Calu3 (cell line): ENCODE data around the gene ANKZF1. TPM values are rescaled to one million over a fixed set of nuclear protein-coding genes. Genes with fewer than 3 reads are reported as not detected.
A peak's percentile ranks its signal among the peaks of the same experiment; 100 is the strongest.

Source experiments
- BruUV-seq: library from RNA; stranded (reverse); fragments of 400-500 nt; replicated peaks from 2 replicates; lab custom pipeline; 2021; lab: Mats Ljungman, UMichigan
- CTCF ChIA-PET: fragments of 300-600 bp; sonication (Branson Sonifier 250); formaldehyde crosslinking; loops from one replicate; lab custom pipeline; 2022; ENCODE audit warnings: antibody characterized with exemption; lab: Charles Lee
- DNase-seq: peaks from one replicate; pipeline ENCODE4 v3.0.0; 2022
- H3K27ac Mint-ChIP-seq: one replicate; pipeline ENCODE4 v1.8.0; 2022; ENCODE audit warnings: mixed read lengths; ENCODE audit not compliant: unreplicated experiment
- H3K27me3 Mint-ChIP-seq: one replicate; pipeline ENCODE4 v1.8.0; 2022; ENCODE audit warnings: mixed read lengths; ENCODE audit not compliant: unreplicated experiment
- H3K36me3 Mint-ChIP-seq: one replicate; pipeline ENCODE4 v1.8.0; 2022; ENCODE audit warnings: mild to moderate bottlenecking, moderate library complexity, mixed read lengths; ENCODE audit not compliant: insufficient read depth, unreplicated experiment
- H3K4me1 Mint-ChIP-seq: one replicate; pipeline ENCODE4 v1.8.0; 2022; ENCODE audit warnings: mild to moderate bottlenecking, low read depth, mixed read lengths; ENCODE audit not compliant: unreplicated experiment
- H3K4me3 Mint-ChIP-seq: one replicate; pipeline ENCODE4 v1.8.0; 2022; ENCODE audit warnings: mild to moderate bottlenecking, low read depth, moderate library complexity, mixed read lengths; ENCODE audit not compliant: unreplicated experiment
- H3K9me3 Mint-ChIP-seq: one replicate; pipeline ENCODE4 v1.8.0; 2022; ENCODE audit warnings: low read depth, mixed read lengths; ENCODE audit not compliant: unreplicated experiment
- CTCF ChIP-seq: fragments of 200-600 bp; IDR thresholded peaks from one replicate; pipeline ENCODE4 v1.8.0; 2022; ENCODE audit warnings: antibody characterized with exemption; ENCODE audit not compliant: unreplicated experiment
- intact Hi-C: fragments of 100-400 bp; cut with micrococcal nuclease; formaldehyde crosslinking; loops from one replicate; pipeline ENCODE4 v1.10.0; 2022; ENCODE audit not compliant: unreplicated experiment
- total RNA-seq: library from RNA; stranded (reverse); gene quantifications from 2 replicates; pipeline ENCODE4 v1.2.3, GENCODE V29; 2022

ANKZF1 gene
- total RNA-seq, 1 experiment from 2014 or later: 56.6 TPM

DNA sequence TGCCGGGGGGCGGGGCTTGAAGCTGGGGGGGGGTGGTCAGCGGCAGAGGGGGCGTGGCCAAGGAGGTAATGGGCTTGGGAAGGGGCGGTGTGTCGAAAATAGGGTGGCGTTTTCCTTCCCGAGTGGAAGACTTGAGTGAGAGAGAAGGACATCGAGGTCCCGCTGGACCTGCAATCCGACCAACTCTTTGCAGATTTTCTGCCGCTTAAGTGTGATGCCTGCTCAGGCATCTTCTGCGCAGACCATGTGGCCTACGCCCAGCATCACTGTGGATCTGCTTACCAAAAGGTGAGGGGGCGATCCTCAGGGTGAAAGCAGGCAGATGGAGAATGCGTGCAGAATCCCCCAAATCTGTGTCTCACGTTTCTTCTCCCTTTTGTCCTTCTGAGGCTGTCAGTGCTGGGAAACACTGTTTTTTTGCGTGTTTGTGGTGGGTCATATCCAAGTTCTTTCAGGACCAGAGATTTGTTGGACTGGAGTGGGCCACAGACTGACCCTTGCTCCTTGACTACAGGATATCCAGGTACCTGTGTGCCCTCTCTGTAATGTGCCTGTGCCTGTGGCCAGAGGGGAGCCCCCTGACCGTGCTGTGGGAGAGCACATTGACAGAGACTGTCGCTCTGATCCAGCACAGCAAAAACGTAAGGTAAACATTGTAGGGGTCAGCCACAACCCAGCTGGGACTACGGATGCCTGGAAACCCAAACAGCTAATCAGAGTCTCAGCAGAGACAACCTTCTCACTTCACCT, 22.3 kb upstream of the ANKZF1 start:
- intact Hi-C loops: no loop called here
- no peak for DNase-seq
- Mint-ChIP-seq H3K4me3 (peak overlapping the region; percentile 84), H3K27ac (no peak overlapping the region), H3K4me1 (peaks cover 8% of the 10 kb centered on the region), H3K27me3 (no peaks in the 10 kb centered on the region), H3K9me3 (no peaks in the 10 kb centered on the region), H3K36me3 (peaks cover 24% of the 10 kb centered on the region)
- CTCF ChIA-PET: interaction anchor here (0.6 kb wide), 1 partner anchor 11 kb away, joined by 3 read pairs; no protein-coding TSS in a partner anchor
- TF ChIP-seq CTCF: no peak
- TSS peak; percentile 74 for BruUV-seq

DNA sequence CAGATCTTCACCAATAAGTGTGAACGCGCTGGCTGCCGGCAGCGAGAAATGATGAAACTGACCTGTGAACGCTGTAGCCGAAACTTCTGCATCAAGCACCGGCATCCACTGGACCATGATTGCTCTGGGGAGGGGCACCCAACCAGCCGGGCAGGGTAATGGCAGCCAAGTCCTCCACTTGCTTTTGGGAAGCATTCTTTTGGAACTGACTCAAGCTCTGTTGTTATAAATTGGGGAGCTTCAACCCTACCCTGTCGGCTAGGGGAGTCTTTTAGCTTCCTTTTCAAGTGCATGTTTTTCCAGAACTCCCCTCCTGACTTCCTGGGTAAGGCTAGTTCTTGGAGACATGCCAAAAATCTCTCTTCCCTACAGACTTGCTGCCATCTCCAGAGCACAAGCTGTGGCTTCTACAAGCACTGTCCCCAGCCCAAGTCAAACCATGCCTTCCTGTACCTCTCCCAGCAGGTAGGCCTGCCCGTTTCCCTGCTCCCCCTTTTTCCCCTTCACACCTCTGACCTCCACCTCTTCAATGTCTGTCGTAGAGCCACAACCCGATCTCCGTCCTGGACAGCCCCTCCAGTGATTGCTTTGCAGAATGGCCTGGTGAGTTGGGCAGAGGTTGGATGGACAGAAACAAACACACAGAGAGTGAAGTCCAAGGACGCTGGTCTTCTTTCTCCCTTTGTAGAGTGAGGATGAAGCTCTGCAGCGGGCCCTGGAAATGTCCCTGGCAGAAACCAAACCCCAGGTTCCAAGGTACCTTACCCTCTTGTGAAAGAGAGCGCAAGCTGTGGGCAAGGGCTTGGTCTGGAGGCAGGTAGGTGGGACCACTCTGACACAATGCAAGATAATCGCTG, 21.5 kb upstream of the ANKZF1 start:
- Mint-ChIP-seq H3K4me3 (no peak overlapping the region), H3K4me1 (peaks cover 8% of the 10 kb centered on the region), H3K9me3 (no peaks in the 10 kb centered on the region), H3K27ac (peak overlapping the region; percentile 35), H3K27me3 (no peaks in the 10 kb centered on the region), H3K36me3 (peaks cover 24% of the 10 kb centered on the region)
- intact Hi-C loops: no loop called here
- TF ChIP-seq CTCF: no peak
- DNase-seq: no peak
- no TSS peak for BruUV-seq
- CTCF ChIA-PET: interaction anchor here (1.2 kb wide), 1 partner anchor 10 kb away, joined by 3 read pairs; no protein-coding TSS in a partner anchor

GRCh38 chr2:219209236-219210195, 20.1 kb upstream of the ANKZF1 start:
- Mint-ChIP-seq H3K36me3 (peaks cover 24% of the 10 kb centered on the region), H3K27ac (no peak overlapping the region), H3K9me3 (no peaks in the 10 kb centered on the region), H3K4me3 (no peak overlapping the region), H3K4me1 (peaks cover 8% of the 10 kb centered on the region), H3K27me3 (no peaks in the 10 kb centered on the region)
- intact Hi-C loops: loop anchor here (10.0 kb wide), 1 partner anchor 45 kb away; the partner anchor contains the start of gene NHEJ1
- DNase-seq: no peak
- TF ChIP-seq CTCF: no peak
- no TSS peak for BruUV-seq
- CTCF ChIA-PET: interaction anchor here (1.2 kb wide), 1 partner anchor 8 kb away, joined by 3 read pairs; no protein-coding TSS in a partner anchor
